Activated gamma-delta T cell treated with anti-CD3 and anti-CD28 coated beads, Interleukin-2, amount 50 U/mL, for 16 hours (primary cell): ENCODE measurements around the gene CCNF.
A peak's percentile ranks its signal among the peaks of the same experiment; 100 is the strongest.
"Not testable (repeated sequence)": the region's sequence is repeated elsewhere in the genome, so short reads cannot be mapped to it uniquely, and the experiment has no call there.

ENCODE experiments used
- DNase-seq: peaks from one replicate; pipeline ENCODE4 v3.0.0-alpha.2; 2020; ENCODE audit warnings: low read depth

CCNF gene

DNA sequence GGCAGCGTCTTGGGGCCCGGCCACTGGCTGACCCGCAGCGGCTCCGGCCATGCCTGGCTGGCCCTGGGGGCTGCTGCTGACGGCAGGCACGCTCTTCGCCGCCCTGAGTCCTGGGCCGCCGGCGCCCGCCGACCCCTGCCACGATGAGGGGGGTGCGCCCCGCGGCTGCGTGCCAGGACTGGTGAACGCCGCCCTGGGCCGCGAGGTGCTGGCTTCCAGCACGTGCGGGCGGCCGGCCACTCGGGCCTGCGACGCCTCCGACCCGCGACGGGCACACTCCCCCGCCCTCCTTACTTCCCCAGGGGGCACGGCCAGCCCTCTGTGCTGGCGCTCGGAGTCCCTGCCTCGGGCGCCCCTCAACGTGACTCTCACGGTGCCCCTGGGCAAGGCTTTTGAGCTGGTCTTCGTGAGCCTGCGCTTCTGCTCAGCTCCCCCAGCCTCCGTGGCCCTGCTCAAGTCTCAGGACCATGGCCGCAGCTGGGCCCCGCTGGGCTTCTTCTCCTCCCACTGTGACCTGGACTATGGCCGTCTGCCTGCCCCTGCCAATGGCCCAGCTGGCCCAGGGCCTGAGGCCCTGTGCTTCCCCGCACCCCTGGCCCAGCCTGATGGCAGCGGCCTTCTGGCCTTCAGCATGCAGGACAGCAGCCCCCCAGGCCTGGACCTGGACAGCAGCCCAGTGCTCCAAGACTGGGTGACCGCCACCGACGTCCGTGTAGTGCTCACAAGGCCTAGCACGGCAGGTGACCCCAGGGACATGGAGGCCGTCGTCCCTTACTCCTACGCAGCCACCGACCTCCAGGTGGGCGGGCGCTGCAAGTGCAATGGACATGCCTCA lies 42.6 kb downstream of the CCNF start:
- DNase-seq = no peak

GRCh38 chr16:2472488-2472864 lies 43.2 kb downstream of the CCNF start:
- no peak for DNase-seq

DNA sequence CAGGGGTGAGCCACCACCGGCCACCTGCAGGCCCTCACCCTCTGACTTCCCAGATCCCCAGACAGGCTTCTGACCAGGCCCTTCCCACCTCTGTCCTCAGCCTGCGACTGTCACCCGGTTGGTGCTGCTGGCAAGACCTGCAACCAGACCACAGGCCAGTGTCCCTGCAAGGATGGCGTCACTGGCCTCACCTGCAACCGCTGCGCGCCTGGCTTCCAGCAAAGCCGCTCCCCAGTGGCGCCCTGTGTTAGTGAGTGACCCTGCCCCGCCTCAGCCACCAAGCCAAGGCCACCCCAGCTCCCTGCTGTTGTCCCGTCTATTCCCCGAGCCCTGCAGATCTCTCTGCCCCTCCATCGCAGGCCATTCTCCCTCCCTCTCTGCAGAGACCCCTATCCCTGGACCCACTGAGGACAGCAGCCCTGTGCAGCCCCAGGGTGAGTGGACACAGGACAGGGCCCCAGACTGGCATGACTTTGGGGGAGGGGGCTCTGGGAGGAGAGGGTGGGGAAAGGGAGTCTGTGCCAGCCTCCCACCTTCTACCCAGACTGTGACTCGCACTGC lies 43.7 kb downstream of the CCNF start:
- no peak for DNase-seq

GRCh38 chr16:2473446-2473926 lies 44.2 kb downstream of the CCNF start:
- DNase-seq = no peak

- no peak for DNase-seq
Observed at GRCh38 chr16:2473999-2474876, 45.0 kb downstream of the CCNF start.

GRCh38 chr16:2474877-2475412 lies 45.7 kb downstream of the CCNF start, which contains the start of gene TBC1D24:
Gene TBC1D24, plus strand, starts transcription at chr16:2475127. Its CDS starts 21,022 bp downstream, at chr16:2496149.
- DNase-seq = peak; percentile 72

DNA sequence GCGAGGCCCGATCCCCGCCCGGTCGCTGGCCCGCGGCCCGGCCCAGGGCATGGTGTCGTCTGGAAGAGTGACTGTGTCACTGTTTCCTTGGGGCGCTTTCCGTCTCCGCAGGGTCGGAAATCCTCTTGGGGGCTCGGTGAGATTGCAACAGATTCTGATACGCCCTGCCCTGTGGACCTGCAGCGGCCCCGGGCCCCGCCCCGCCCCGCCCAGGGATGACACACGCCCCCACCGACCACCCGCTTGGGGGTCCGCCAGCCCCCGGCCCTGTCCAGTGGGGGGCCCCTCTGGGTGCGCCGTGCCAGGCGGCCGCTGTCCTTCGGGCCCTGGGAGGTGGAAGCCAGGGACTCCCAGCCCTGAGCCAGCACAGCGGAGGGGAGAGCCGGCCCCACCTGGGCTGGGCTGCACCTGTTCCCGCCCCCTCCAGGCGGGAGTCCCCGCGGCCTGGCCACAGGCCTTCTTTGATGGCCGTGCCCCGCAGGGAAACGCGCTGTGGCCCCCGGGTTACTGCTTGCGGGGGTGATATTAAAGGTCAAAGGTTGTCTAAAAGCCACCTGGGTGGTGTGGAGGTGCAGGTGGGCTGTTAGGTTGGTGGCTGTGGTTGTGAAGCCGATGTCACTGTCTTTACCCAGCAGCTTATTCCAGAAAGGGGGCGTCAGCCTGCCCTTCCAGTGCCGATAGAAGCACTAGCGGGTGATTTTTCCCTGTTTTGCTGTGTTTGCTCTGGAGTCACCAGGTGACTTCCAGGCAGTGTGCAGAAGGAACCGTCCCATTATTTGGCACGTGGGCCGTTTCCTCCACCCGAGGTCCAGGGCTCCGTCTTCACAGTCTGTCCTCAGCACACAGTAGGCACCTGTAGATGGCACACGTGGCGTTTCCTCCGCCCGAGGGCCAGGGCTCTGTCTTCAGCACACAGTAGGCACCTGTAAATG lies 46.4 kb downstream of the CCNF start:
- DNase-seq = no peak

- no peak for DNase-seq
Observed at GRCh38 chr16:2476345-2476720, 47.1 kb downstream of the CCNF start.

- no peak for DNase-seq
Observed at GRCh38 chr16:2476741-2477140, 47.5 kb downstream of the CCNF start.

DNA sequence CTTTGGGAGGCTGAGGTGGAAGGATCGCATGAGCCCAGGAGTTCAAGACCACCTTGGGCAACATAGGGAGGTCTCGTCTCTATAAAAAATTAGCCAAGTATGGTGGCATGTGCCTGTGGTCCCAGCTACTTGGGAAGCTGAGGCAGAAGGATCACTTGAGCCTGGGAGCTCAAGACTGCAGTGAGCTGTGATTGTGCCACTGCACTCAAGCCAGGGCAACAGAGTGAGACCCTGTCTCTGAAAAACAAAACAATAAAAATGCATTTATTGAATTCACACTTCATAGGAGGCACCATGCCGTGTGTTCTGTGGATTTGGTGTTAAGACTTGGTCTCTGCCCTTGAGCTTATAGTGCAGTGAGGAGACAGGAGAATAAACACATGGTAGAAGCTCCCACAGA lies 48.1 kb downstream of the CCNF start:
- no peak for DNase-seq

GRCh38 chr16:2478279-2478678 lies 49.0 kb downstream of the CCNF start:
- DNase-seq = no peak

GRCh38 chr16:2479996-2480395 lies 50.7 kb downstream of the CCNF start:
- DNase-seq = not testable (repeated sequence)

DNA sequence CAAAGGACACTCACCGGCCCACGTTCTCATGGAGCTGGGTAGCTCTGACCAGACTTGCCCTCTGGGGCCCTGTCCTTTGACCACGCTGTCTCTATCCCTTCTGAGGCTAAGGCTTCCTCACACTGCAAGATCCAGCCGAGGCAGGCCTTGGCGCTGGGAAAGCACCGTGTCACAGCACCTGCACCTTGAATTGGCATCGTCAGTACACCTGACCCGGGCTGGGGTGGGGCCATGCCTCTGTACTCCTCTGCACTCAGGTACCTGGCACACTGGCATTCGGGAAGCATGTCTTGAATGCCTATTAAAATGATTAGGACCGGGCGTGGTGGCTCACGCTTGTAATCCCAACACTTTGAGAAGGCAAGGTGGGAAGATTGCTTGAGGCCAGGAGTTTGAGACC lies 51.7 kb downstream of the CCNF start:
- DNase-seq = no peak

DNA sequence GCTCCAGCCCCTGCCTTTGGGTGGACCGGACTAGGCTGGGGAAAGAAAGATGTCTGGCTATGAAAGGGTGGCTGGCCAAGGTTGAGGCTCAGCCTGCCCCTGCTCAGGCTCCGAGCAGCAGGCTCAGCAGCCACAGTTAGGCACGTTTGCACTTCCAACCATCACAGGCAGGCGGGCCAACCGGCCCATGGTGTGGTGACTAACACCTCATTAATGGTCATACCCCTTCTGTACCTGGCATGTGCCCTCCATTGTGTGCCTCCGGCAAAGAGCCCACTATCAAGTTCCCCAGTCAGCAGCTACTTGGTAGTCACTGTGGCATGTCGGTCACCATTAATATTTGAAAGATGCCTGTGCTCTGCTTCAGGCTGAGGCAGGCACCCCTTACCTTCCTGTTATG lies 52.4 kb downstream of the CCNF start:
- DNase-seq = no peak

- no peak for DNase-seq
Observed at GRCh38 chr16:2482249-2482648, 53.0 kb downstream of the CCNF start.

GRCh38 chr16:2482708-2483534 lies 53.7 kb downstream of the CCNF start:
- DNase-seq = no peak

GRCh38 chr16:2483939-2484897 lies 55.0 kb downstream of the CCNF start:
- DNase-seq = no peak

DNA sequence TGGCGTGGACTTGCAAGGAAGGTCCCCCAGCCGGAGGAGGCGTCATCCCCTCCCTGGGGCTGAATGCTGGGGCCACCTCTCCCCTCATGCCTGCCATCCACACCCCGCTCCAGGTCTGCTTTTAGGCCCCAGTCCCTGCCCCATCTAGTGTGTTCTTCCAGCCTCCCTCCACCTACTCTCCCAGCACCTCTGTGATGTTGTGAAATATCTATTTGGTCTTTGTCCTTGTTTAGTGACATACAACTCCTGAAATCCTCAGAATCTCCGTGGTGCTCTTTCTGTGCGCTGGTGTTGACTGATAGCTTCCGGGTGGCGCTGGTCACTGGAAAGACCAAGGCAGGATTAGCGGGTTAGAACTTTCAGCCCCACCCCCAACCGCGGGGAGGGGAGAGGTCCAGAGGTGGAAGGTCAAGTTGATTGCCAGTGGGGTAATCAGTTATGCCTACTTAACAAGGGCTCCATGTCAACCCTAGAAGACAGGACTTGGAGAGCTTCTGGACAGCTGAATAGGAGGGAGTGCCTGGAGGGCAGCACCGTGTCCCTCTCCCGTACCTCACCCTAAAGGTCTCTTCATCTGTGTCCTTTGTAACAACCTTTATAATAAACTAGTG lies 55.8 kb downstream of the CCNF start:
- no peak for DNase-seq
